ENCODE data around the gene CPB2.

The CPB2 gene

GRCh38 chr13:46126552-46127357 is 21.9 kb upstream of the CPB2 start:
- H3K27ac ChIP-seq = no peak overlapping the region
- peak; percentile 35 for TF ChIP-seq CTCF (IDR thresholded peaks at IDR 0.05)
- DNase-seq (ENCODE audit: low spot score) = no peak
- H3K4me3 ChIP-seq = no peak overlapping the region

- no peak overlapping the region for H3K27ac ChIP-seq
- no peak for DNase-seq (ENCODE audit: low spot score)
- no peak for TF ChIP-seq CTCF (IDR thresholded peaks at IDR 0.05)
- H3K4me3 ChIP-seq = no peak overlapping the region
These were observed 21.2 kb upstream of the CPB2 start for GRCh38 chr13:46126056-46126455.

GRCh38 chr13:46124967-46125933 is 20.4 kb upstream of the CPB2 start:
- Histone ChIP-seq H3K4me3 (no peak overlapping the region), H3K27ac (no peak overlapping the region)
- TF ChIP-seq CTCF (IDR thresholded peaks at IDR 0.05) = no peak
- no peak for DNase-seq (ENCODE audit: low spot score)

DNA sequence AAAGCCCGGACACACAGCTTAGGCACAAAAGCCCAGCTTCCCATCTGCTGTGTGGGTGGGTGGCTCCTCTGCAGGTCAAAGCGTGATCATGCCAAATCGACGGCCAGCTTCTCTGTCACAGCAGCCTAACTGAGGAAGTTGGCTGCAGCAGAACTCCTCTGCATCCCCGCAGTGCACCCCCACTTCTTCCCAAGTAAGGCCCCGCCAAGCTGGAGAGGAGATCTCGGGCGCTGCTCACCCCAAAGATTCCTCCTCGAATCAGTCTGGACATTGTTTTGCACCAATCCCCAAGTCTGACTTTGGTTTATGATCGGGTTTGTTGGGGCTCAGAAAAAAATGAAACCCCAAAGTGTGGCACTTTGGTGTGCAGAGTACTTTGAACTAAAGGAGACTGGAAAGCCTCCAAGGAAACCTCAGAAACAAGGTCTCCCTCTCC is 19.7 kb upstream of the CPB2 start:
- no peak for DNase-seq (ENCODE audit: low spot score)
- TF ChIP-seq CTCF (IDR thresholded peaks at IDR 0.05) = no peak
- Histone ChIP-seq H3K27ac (no peak overlapping the region), H3K4me3 (no peak overlapping the region)

DNA sequence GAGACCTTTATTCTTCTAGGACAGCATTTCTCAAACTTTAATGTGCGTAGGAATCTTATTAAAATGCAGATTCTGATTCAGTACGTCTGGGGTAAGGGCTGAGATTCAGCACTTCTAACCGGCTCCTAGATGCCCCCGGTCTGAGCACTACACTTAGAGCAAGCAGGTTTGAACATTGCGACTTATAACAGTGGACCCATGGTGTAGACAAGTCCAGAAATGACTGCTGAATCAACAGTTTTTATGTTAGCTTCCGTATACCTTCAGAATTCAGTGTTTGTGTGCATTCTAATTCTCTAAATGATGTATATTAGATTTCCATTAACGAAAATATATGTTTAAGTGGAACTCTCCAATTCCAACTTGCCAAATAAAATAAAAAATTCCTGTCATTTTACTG is 17.5 kb upstream of the CPB2 start:
- DNase-seq (ENCODE audit: low spot score) = no peak
- Histone ChIP-seq H3K27ac (no peak overlapping the region), H3K4me3 (no peak overlapping the region)
- TF ChIP-seq CTCF (IDR thresholded peaks at IDR 0.05) = no peak

GRCh38 chr13:46121597-46122163 is 16.8 kb upstream of the CPB2 start:
- no peak for DNase-seq (ENCODE audit: low spot score)
- no peak overlapping the region for H3K4me3 ChIP-seq
- H3K27ac ChIP-seq = no peak overlapping the region
- no peak for TF ChIP-seq CTCF (IDR thresholded peaks at IDR 0.05)
